ENCODE measurements around the gene LARP1B.
"Not testable (repeated sequence)": the region's sequence is repeated elsewhere in the genome, so short reads cannot be mapped to it uniquely, and the experiment has no call there.

LARP1B gene

GRCh38 chr4:128228845-128229795 is 168.0 kb downstream of the LARP1B start:
- peak; percentile 40 for DNase-seq

- no peak for DNase-seq
These were observed 171.6 kb downstream of the LARP1B start for GRCh38 chr4:128232719-128233118.

- DNase-seq = no peak
These were observed 173.7 kb downstream of the LARP1B start for GRCh38 chr4:128234836-128235235.

DNA sequence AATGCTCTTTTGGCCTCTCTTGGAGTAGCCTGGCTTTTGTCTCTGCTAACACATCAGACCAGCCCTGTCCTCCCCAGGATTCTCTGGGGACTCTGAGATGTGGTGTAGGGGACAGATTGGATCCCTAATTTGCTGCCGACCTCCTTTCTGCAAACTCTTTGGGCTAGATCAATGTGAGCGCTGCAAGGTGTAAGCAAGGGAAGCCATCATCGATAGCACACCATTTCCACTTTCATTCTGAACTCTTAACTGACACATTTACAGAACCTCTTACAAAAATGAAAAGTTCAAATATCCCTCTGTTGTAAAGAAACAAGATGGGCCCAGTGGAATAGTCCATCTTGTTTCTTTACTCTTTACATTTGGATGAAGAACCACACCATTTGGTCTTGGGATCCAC is 179.9 kb downstream of the LARP1B start:
- DNase-seq = no peak

DNA sequence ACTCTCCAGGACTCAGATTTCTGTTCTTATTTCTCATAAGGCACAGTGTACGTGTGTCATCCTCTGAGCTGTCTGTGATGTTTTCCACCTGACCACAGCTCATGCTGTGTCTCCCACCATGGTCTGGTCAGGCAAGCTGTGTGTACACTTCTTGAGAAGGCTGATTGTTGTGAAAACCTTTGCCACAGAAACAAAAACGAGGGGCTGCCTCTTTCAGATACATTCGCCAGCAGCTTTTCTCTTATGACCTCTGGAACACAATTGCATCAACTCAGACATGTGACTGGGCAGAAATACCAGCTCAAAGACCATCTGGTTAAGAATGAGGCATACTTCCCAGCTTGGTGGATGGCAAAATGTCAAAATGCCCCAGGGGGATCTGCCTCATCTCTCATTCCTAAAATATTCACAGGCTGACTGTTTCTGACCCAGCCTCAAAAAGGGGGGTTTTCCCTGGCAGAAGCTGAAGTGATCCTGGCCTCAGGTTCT is 180.4 kb downstream of the LARP1B start:
- DNase-seq = no peak

- DNase-seq = no peak
These were observed 180.9 kb downstream of the LARP1B start for GRCh38 chr4:128241981-128242380.

- DNase-seq = no peak
These were observed 181.5 kb downstream of the LARP1B start for GRCh38 chr4:128242601-128243000.

DNA sequence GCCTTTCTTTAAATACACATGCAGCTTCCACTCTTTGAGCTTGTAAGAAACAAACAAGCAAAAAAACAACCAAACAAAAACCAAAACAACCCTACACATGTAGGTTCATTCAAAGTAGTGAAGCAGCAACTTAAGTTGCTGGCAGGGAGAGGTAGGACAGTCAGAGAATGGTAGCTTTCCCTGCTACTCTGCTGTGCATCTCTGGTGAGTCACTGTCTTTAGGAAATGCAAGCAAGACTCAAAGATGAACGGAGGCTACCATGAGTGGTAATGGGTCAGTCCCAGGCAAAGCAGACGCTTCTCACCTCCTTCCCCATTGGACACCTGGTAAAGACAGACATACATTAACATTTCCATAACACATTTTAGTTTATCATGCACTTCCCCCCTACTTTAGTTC is 183.3 kb downstream of the LARP1B start:
- no peak for DNase-seq

GRCh38 chr4:128245391-128245790 is 184.3 kb downstream of the LARP1B start:
- not testable (repeated sequence) for DNase-seq

- no peak for DNase-seq
These were observed 186.8 kb downstream of the LARP1B start for GRCh38 chr4:128247906-128248305.

DNA sequence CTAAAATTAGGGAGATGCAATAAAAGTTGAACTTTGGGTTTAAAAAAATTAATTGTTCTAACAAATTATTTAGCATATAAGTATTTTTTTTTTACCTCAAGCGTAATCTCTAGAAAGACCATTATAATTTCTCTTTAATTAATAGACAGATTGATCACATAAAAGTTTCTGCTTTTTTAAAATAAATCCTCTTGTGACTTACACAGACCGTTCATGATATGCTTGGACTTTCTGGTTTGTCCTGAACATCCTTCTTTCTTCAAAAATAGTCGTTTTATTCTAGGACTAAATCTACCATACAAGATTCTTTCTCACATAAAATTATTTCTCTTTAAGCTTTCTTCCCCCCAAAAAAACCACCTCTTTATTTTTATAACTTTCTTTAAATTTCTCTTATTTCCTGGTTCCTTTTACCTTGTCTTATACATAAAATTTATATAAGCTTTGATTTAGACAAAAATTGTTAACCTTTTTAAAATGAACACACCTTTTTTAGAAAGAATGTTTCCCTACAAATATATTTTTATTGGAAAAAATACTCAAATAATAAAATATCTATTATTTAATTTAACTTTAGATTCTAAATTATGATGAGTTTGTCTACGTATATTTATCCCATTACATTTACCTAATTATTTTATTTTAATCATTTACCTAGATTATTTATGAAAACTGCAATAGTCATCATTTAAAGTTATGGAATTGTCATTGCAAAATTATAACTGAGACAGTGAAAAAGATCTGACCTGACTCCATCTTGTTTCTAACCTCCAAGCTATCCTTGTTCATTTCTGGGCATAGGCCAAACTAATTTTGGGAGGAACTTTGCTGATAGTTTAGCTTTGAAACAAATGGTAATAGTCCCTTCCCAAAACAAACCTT is 188.9 kb downstream of the LARP1B start:
- DNase-seq = no peak

DNA sequence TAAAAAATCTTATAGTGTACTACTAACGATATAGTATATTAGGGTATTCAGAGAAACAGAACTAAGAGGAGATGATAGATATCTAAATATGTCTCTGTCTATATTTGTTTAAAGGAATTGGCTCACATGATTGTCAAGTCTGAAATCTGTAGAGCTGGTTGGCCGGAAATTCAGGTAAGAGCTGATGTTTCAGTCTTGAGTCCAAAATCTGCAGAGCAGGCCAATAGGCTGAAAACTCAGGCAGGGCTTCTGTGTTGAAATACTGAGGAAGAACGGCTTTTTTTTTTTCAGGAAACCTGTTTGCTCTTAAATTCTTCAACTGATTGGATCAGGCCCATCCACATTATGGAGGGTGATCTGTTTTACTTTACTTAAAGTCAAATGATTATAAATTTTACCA is 194.8 kb downstream of the LARP1B start:
- no peak for DNase-seq

DNA sequence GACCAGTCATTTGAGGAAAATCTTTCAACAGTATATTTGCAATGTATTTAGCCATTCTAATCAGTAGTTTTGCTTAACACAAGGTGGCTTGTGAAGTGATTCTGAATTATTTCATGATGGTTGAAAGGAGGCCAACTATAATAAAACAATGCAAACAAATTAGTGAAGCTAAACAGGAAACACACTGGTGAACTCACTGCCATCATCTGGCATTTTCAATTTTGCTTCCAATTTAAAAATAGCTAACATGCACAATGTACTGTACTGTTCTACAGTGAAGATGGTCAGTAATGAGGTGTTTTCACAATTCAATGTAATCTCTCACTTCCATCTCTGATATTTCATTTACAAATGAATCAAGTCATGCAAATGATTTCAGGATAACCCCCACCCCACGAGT is 195.4 kb downstream of the LARP1B start:
- no peak for DNase-seq

DNA sequence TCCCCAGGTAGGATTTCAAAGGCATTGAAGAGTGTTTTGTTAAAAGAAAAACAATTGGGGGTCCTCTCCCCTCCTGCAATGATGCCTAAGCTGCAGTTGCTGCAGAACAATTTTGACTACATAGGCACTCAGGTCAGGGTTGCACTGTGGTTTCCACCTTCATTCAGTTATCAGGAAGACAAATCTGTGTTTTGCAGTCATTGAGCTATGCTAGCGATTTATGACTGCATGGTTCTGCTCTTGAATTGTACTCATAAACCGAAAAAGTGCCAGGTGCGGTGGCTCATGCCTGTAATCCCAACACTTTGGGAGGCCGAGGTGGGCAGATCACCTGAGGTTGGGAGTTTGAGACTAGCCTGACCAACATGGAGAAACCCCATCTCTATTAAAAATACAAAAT is 197.1 kb downstream of the LARP1B start:
- DNase-seq = not testable (repeated sequence)

DNA sequence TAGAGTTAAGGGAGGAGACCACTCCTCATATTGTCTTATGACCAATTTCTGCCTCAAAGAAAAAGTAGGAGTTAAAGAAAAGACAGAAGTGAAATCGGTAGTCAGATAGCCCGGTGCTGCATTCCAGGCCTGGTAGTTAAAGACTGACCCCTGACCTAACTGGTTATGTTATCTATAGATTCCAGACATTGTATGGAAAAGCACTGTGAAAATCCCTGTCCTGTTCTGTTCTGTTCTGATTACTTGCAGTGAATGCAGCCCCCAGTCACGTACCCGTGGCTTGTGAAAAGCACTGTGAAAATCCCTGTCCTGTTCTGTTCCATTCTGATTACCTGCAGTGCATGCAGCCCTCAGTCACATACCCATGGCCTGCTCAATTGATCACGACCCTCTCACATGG is 198.8 kb downstream of the LARP1B start:
- DNase-seq = not testable (repeated sequence)
